ENCODE data around the gene FAM3D.

- TF ChIP-seq, protein P1, sequence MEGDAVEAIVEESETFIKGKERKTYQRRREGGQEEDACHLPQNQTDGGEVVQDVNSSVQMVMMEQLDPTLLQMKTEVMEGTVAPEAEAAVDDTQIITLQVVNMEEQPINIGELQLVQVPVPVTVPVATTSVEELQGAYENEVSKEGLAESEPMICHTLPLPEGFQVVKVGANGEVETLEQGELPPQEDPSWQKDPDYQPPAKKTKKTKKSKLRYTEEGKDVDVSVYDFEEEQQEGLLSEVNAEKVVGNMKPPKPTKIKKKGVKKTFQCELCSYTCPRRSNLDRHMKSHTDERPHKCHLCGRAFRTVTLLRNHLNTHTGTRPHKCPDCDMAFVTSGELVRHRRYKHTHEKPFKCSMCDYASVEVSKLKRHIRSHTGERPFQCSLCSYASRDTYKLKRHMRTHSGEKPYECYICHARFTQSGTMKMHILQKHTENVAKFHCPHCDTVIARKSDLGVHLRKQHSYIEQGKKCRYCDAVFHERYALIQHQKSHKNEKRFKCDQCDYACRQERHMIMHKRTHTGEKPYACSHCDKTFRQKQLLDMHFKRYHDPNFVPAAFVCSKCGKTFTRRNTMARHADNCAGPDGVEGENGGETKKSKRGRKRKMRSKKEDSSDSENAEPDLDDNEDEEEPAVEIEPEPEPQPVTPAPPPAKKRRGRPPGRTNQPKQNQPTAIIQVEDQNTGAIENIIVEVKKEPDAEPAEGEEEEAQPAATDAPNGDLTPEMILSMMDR (IDR thresholded peaks at IDR 0.05) = no peak
- no peak for TF ChIP-seq POLR2A (IDR thresholded peaks at IDR 0.05)
Observed at GRCh38 chr3:58639001-58639400, 27.6 kb downstream of the FAM3D start.
